ENCODE measurements around the gene CLDN7.
A peak's percentile ranks its signal among the peaks of the same experiment; 100 is the strongest.

CLDN7 gene

GRCh38 chr17:7280519-7281073 lies 18.3 kb upstream of the CLDN7 start:
- H3K4me3 ChIP-seq = peak overlapping the region; percentile 53 to 56
- H3K27ac ChIP-seq = peak overlapping the region; percentile 93 to 94
- DNase-seq = peak; percentile 70 to 91
- TF ChIP-seq CTCF (IDR thresholded peaks at IDR 0.05) = peak; percentile 90 to 96
- peaks cover 0 to 27% (median 21%) of the 10 kb centered on the region in 4 donors for H3K4me1 ChIP-seq
- H3K36me3 ChIP-seq = no peaks in the 10 kb centered on the region
- intact Hi-C loops (cut with DNase I; ENCODE audit: low total_unique reads) = loop anchor here (1.0 kb wide), 1 partner anchor 16 kb away; no protein-coding TSS in a partner anchor
- no peaks in the 10 kb centered on the region for H3K9me3 ChIP-seq
- H3K27me3 ChIP-seq = no peaks in the 10 kb centered on the region

GRCh38 chr17:7279448-7279847 lies 17.2 kb upstream of the CLDN7 start:
- H3K9me3 ChIP-seq = no peaks in the 10 kb centered on the region
- DNase-seq = no peak
- peaks cover 0 to 27% (median 21%) of the 10 kb centered on the region in 4 donors for H3K4me1 ChIP-seq
- H3K27me3 ChIP-seq = no peaks in the 10 kb centered on the region
- no peak overlapping the region for H3K27ac ChIP-seq
- no peak for TF ChIP-seq CTCF (IDR thresholded peaks at IDR 0.05)
- no peak overlapping the region for H3K4me3 ChIP-seq
- H3K36me3 ChIP-seq = no peaks in the 10 kb centered on the region
- intact Hi-C loops (cut with DNase I; ENCODE audit: low total_unique reads) = no loop called here

- DNase-seq = no peak
- no peaks in the 10 kb centered on the region for H3K9me3 ChIP-seq
- no peaks in the 10 kb centered on the region for H3K36me3 ChIP-seq
- H3K27ac ChIP-seq = no peak overlapping the region
- H3K4me1 ChIP-seq = peaks cover 0 to 16% (median 9%) of the 10 kb centered on the region in 4 donors
- peaks cover 6 to 79% of the 10 kb centered on the region in 2 donors for H3K27me3 ChIP-seq
- no peak for TF ChIP-seq CTCF (IDR thresholded peaks at IDR 0.05)
- H3K4me3 ChIP-seq = no peak overlapping the region
- intact Hi-C loops (cut with DNase I; ENCODE audit: low total_unique reads) = no loop called here
These were observed 4.5 kb upstream of the CLDN7 start for GRCh38 chr17:7266784-7267183.

- peaks cover 2 to 16% (median 11%) of the 10 kb centered on the region in 3 donors for H3K36me3 ChIP-seq
- no peaks in the 10 kb centered on the region for H3K9me3 ChIP-seq
- intact Hi-C loops (cut with DNase I; ENCODE audit: low total_unique reads) = loop anchor here (5.0 kb wide), 1 partner anchor 39 kb away; no protein-coding TSS in a partner anchor
- H3K27ac ChIP-seq = no peak overlapping the region
- TF ChIP-seq CTCF (IDR thresholded peaks at IDR 0.05) = no peak
- H3K4me3 ChIP-seq = no peak overlapping the region
- H3K27me3 ChIP-seq = peaks cover 6 to 74% of the 10 kb centered on the region in 2 donors
- DNase-seq = no peak
- peaks cover 0 to 38% (median 21%) of the 10 kb centered on the region in 4 donors for H3K4me1 ChIP-seq
These were observed 1.5 kb upstream of the CLDN7 start for GRCh38 chr17:7263801-7264078.

GRCh38 chr17:7262935-7263800 lies 890 bp upstream of the CLDN7 start:
- H3K27ac ChIP-seq = no peak overlapping the region
- no peak overlapping the region for H3K4me3 ChIP-seq
- peaks cover 0 to 38% (median 21%) of the 10 kb centered on the region in 4 donors for H3K4me1 ChIP-seq
- peaks cover 6 to 69% of the 10 kb centered on the region in 2 donors for H3K27me3 ChIP-seq
- no peak for DNase-seq
- TF ChIP-seq CTCF (IDR thresholded peaks at IDR 0.05) = no peak
- H3K36me3 ChIP-seq = peaks cover 6 to 21% (median 17%) of the 10 kb centered on the region in 3 donors
- intact Hi-C loops (cut with DNase I; ENCODE audit: low total_unique reads) = loop anchor here (5.0 kb wide), 1 partner anchor 39 kb away; no protein-coding TSS in a partner anchor
- no peaks in the 10 kb centered on the region for H3K9me3 ChIP-seq

Data from tibial artery (tissue), 4 donors.